Stimulated activated CD8-positive, alpha-beta memory T cell treated with anti-CD3 and anti-CD28 coated beads, Interleukin-15, amount 100 ng/mL, for 1 hour (primary cell): ENCODE results near the gene GNAI2.

ENCODE experiments used
- DNase-seq: peaks from one replicate; pipeline ENCODE4 v3.0.0-alpha.2; 2020; ENCODE audit warnings: low read depth

Gene GNAI2

DNA sequence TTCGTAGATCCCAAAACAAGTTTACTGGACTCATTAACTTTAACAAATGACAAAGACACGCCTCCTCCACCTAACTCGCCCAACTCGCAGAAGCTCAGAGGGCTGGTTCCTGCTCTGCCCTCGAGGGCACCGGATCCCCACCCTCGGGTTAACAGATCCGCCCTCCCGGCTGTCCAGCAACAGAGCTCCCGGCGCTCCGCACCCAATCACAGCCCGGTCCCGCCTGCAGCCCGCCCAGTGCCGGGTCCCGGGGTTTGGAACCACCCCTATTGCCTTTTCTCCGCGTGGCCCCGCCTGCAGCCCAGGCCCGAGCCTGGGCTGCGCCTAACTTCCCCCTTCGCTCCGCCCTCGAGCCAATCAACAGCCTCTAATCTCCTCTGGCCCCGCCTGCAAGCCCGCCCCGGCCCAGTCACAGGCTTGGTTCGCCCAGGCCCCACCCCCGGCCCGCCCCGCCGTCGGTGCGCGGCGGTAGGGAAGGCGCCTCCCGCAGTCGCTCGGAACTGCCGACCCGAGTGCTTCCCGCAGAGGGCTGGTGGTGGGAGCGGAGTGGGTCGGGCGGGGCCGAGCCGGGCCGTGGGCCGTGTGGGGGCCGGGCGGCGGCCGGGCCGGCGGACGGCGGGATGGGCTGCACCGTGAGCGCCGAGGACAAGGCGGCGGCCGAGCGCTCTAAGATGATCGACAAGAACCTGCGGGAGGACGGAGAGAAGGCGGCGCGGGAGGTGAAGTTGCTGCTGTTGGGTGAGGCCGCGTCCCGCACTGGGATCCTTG is at the start of gene GNAI2:
TSS of gene GNAI2 (plus strand) at position 489 of the 768 bp plus-strand sequence. CDS start at position 621, 132 bp downstream.
- peak; percentile 93 for DNase-seq

DNA sequence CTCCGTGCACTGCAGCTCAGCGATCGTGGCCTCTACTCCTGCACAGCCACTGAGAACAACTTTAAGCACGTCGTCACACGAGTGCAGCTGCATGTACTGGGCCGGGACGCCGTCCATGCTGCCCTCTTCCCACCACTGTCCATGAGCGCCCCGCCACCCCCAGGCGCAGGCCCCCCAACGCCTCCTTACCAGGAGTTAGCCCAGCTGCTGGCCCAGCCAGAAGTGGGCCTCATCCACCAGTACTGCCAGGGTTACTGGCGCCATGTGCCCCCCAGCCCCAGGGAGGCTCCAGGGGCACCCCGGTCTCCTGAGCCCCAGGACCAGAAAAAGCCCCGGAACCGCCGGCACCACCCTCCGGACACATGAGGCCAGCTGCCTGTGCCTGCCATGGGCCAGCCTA is 48.3 kb upstream of the GNAI2 start:
- no peak for DNase-seq

DNA sequence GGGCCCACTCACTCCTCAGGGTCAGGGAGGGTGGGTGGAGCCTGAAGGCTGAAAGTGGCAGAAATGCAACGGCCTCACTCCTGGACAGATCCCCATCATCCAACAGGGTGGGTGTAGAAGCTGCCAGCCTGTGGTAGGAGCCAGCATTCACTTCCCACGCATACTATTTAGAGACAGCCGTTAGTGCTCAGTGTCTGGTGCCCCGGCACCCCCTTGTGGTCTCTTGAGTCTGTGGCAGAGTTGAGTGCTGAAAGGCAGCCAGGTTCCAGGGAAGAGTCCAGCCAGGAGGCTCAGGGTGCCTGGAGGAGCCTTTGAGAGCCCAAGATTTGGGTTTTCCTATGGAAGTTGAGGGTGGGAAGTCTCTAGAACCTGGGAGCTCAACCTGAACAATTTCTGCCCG is 46.7 kb upstream of the GNAI2 start:
- no peak for DNase-seq

DNA sequence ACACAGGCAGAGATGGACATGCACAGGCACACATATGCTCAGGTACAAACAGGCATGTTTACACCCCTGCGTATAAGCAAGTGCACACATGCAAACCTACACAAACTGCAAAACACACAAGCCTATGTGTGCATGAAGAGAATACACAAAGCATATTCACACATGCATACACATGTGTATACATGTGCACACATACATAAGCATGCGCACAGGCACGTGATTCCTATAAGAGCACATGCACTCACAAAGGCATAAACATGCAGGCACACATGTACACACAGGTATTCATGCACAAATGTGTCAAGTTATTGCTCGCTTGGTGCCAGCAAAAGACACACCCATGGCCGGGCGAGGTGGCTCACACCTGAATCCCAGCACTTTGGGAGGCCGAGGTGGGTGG is 46.0 kb upstream of the GNAI2 start:
- DNase-seq = no peak

DNA sequence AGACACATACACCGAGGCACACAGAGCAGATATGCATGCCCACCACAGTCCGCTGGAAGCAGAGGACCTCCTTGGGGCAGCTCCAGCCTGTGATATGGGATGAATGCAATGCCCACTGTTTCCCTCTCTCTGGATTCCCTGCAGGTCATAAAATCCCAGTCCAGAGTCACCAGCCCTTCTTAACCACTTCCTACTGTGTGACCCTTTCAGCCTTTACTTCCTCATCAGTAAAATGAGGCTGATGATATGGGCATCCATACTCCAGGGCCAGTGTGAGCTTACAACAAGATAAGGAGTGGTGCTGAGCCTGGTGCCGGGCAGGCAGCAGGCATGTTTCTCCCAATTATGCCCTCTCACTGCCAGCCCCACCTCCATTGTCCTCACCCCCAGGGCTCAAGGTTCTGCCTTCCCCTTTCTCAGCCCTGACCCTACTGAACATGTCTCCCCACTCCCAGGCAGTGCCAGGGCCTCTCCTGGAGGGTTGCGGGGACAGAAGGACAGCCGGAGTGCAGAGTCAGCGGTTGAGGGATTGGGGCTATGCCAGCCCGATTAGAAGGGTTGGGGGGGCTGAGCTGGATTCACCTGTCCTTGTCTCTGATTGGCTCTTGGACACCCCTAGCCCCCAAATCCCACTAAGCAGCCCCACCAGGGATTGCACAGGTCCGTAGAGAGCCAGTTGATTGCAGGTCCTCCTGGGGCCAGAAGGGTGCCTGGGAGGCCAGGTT is 44.9 kb upstream of the GNAI2 start, which contains the start of gene GNAT1:
TSS of gene GNAT1 (plus strand) at position 675 of the 725 bp plus-strand sequence. CDS start 116 bp downstream, outside the sequence.
- no peak for DNase-seq

DNA sequence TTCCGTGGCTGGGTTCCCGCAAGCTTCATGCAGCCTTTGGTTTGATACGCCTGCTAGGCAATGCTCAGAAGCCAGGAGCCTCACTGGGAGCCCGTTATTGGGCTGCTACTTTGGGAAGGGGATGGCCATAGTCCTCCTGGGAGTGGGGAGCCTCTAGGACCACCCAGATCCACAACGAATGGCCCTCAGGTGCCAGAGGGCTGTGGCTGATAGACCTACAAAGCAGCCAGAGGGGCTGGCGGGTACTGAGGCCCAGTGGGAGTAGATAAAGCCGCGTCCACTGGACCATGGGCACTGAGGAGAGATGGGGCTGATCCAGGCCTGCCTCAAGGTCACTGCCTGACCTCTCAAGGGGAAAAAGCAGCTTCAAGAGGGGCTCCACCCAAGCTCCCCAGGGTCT is 43.9 kb upstream of the GNAI2 start:
- no peak for DNase-seq

DNA sequence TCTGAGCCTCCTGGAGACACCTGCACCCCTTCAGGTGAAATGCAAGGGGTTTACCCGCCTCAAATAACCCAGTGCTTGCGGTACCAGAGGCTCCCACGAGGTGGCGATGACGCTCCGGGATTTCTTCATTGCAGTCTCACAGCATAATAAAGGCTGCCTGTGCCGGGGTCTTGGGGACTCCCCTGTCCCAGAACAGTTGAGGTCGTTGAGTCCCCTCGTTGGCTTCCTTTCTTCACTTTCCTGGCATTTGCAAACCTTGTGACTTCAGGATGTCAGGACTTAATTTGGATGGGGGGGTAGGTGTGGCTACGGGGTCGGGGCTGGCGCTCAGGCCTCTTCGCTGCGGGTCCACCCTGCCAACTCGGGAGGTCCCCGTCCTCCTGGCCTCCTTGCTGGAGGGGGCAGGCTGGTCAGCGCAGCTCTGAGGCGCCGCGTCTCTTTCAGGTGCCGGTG is 43.3 kb upstream of the GNAI2 start:
- DNase-seq = peak; percentile 81

DNA sequence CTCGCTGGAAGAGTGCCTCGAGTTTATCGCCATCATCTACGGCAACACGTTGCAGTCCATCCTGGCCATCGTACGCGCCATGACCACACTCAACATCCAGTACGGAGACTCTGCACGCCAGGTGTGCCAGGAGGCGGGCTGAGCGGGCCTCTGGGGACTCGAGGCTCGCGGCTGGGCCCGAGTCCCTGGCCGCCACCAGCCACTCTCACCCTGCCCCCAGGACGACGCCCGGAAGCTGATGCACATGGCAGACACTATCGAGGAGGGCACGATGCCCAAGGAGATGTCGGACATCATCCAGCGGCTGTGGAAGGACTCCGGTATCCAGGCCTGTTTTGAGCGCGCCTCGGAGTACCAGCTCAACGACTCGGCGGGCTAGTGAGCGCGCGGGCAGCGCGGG is 42.7 kb upstream of the GNAI2 start:
- DNase-seq = no peak

DNA sequence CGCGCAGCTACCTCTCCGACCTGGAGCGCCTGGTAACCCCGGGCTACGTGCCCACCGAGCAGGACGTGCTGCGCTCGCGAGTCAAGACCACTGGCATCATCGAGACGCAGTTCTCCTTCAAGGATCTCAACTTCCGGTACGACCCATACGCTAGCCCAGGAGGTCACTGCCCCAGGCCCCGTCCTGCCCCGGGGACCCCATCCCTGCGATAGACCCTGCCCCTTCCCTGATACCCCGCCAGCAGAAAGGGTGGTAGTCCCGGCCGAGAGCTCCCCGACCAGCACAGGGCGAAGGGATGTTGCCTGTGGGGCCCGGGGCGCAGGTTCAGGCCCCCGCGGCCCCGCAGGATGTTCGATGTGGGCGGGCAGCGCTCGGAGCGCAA is 42.3 kb upstream of the GNAI2 start:
- DNase-seq = no peak

DNA sequence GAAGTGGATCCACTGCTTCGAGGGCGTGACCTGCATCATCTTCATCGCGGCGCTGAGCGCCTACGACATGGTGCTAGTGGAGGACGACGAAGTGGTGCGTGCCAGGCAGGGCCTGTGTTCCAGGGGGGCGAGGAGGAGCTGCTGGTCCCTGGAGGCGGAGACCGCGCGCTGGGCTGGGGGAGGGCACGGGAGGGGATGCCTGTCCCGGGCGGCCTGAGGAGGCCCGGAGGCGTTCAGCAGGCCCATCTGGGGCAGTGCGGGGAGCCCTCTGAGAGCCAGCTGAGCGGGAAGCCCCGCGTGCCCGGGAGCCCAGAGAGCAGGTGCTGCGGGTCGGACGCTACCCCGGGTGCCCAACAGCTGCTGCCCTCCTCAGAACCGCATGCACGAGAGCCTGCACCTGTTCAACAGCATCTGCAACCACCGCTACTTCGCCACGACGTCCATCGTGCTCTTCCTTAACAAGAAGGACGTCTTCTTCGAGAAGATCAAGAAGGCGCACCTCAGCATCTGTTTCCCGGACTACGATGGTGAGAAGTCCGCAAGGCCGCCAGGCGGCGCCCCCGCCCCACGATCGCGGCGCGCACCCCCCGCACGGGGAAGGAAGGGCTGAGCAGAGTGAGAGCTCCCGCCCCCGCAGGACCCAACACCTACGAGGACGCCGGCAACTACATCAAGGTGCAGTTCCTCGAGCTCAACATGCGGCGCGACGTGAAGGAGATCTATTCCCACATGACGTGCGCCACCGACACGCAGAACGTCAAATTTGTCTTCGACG is 41.7 kb upstream of the GNAI2 start:
- DNase-seq = peak; percentile 62

DNA sequence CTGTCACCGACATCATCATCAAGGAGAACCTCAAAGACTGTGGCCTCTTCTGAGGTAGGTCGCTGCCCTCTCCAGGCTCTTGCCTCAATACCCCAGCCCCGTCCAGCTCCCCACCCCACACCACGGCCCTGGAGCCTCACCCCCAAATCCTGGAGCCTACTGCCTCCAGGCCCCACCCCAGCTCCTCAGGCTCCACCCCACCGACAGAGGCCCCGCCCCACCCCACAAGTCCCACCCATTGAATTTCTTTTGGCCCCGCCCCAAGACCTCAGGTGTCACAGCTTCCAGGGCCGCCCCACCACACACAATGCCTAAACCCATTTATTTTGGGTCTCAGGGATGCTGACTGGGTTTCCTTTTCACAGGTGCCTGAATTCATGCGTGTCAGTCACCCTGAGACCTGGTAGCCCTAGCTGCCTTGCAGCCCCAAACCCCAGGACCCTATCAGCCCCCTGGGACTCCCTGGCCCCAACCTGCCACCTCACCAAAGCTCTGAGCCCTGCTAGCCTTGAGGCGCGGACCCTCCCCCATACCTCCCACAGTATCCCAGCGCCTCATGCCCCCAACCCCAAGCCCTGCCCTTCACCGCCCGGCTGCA is 41.0 kb upstream of the GNAI2 start:
- no peak for DNase-seq

DNA sequence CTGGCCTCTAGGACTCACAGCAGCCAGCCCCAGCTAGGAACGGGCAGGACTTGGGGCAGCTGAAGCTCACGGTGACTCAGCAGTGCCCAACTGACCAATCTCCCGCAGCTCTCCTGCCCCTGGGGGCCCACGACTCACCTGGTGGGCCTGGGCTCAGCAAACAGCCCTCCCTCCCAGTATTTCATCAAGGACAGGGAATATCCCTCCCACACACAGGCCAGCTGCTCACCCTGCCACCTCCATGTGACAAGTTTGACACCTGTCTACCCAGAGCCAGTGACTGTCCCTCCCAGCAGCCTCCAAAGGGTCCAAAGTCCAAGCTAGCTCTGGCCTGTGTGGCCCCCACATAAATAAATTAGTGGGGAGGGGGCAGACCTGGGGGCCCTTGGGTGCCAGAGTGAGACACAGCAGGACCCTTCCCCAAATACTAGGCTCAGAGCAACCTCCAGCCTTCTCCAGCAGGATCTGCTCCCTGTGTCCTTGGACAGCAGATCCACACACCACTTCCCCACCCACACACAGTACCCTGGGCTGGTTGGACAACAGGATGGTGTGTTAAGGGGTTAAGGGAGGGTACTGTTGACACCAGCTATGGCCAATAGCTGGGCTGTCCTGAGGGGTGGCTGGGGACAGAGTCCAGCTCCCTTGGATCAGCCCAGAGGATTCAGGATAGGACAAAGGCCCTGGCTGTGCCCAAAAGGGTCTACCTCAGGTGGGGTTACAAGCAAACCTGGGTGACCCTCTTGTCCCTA is 40.3 kb upstream of the GNAI2 start:
- no peak for DNase-seq

DNA sequence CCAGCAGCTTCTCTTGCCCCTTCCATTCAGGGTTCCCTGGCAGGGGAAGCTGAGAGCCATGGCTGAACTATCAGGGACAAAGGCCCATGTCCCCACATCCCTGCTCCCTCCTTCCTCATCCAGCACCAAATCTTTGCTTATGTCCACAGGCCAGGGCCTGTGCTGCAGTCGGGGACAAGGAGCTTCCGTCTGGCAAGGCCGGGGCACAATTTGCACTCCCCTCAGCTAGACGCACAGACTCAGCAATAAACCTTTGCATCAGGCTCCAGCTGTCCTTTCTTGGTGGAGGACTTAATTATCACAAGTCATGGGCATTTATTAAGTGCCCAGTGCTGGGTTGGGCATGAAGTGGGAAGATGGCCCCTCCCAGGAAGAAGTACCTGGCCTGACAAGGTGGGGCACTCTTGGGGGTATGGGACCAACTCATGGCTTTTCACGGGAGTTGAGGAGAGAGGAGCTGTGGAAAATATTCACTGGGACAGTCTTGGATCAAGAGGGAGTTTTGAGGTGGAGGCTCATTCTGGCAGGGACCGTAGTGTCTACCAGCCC is 39.7 kb upstream of the GNAI2 start:
- no peak for DNase-seq

DNA sequence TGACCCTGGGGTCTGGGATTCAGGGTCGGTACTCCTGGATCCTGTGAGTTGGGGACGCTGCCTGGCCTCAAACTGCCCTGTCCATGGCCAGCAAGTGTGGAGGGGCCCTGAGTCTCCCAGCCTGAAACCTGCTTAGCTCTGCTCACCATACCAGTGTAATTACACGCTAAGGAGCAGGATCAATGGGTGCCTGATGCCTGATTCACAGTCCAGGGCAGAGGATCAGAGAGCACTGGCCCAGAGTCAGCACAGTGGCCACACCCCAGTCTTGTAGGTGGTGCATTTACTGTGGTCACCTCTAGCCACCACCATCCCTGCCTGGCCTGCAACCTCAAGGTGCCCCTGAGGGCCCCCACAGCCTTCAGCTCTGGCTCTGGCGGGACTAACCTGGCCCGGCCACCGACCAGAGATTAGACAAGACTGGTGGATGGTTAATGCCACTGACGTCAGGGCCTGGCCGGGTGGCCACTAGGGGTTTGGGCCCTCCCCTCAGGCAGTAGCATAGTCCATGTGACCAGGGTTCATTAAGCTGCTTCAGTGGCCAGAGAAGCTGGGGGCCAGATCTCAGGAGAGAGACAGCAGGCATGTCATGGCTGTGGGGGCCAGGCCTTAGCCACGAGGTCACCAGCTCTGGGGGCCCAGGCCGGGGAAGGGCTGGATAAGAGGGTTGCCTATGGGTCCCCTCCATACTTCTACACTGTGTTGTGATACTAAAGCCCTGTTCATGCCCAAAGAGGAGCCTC is 34.3 kb upstream of the GNAI2 start:
- no peak for DNase-seq

DNA sequence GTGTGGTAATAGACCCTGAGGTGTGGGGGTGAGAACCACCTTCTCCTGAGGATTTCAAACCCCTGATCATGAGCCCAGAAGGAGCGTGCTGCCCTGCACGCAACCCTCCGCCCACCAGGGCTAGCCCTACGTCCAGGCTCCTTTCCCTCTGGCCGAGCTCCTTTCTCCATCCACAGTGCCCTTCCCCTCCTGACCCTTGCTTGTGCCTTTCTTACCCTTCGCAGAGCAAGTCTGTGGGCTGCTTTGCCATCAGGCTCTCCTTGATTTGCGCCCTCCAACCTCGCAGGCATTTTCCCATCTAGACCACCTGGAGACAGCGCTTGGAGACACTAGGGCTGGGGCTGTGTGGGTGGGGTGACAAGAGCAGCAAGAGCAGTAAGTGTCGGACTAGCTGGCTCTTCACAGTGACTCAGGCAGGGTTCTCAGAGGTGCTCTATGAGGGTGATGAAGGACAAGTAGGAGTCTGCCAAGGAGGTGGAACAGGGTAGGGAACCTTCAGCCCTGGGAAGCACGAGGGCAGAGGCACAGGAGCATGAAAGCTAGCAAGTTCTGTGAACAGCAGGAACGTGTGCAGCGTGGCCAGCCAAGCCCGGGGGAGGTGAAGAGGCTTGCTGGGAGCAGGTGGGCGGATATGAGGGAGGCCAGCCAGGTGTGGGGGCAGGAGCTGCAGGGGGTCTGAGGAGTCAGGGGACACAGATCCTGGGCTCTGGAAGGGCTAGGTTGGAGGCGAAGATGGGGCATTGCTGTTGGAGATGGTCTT is 33.5 kb upstream of the GNAI2 start:
- DNase-seq = no peak

DNA sequence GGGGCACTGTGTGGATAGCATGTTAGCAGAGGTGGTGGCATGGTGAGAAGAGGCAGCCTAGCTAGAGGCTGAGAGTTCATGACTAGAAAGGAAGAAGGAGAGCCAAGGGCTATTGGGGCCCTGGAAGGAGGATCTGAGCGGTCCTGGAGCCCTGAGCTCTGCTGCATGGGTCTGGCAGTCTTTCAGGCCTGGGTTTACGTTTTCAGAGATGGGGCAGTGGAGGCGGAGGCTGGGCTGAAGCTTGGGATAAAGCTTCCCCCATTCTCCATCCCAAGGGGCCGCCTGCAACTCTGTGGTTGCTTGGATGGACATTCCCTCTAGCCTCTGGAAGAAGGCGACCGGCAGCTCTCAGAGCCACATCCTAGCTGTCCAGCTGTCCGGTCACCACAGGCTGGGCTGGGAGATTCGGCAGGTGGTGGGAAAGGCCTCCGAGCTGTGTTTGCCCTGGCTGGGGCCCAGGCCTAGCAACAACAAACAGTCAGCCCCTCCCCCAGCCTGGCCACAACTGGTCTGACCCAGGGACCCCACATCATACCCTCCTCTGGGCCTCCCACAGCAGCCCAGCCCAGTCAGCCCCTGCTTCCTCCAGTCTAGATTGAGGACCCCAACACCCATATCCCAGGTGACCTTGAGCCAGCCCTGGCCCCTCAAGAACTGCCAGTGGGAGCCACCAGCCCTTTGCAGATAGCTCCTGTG is 32.7 kb upstream of the GNAI2 start:
- no peak for DNase-seq

DNA sequence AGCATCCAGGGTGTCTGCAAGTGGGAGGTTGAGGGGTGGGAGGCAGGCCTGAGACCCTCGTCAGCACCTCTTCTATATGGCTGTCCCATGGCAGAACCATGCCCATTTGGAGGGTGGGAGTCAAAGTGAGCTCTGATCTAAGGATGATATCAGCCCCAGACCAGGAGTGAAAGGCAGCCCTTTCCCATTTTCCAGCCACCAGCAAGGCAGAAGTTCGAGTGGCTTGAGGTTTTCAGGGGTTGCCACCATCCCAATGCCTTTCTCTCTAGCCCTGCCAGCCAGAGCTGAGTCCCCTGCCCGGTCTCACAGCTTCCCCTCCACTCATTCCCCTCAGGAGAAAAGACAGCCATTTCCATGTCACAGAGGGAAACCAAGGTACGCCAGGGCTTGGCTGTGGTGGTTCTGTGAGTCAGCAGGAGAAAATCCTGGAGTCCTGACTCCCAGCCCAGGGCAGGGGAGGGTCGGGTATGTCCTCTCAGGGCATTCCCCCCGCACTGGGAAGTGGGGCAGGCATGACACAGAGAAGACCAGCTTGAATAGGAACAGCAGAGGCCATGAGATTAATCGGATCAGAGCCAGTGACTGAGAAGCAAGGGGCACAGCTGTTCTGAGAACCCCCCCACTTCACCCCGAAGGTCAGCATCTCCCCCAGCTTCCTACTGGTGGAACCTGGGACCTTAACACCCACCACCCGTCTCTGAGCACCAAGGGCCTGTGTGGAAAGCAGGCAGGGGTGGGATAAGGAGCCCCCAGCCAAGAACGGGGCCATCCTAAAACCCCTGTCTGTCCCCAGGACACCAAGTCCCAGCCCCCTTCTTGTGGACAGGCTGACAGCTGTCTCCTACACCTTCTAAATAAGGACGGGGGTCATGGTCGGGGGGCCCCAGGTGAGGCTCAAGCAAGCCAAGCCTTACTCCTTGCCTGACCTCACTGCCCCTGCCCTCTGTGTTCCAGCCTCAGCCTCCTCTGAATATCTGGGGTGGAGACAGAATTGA is 31.9 kb upstream of the GNAI2 start:
- no peak for DNase-seq
